Fibroblast of mammary gland (primary cell): ENCODE data around the gene GMDS.
A peak's percentile ranks its signal among the peaks of the same experiment; 100 is the strongest.

Source experiments
- DNase-seq: peaks from one replicate; pipeline ENCODE4 v3.0.0-alpha.2; 2010; ENCODE audit warnings: low read depth
- H3K4me3 ChIP-seq: 2 replicates; pipeline ENCODE4 v1.5.1; 2011; ENCODE audit warnings: low read depth, mild to moderate bottlenecking, low read length, moderate library complexity; ENCODE audit not compliant: control insufficient read depth
- TF ChIP-seq, protein P1 (sequence below): conservative IDR thresholded peaks from 2 replicates; pipeline ENCODE4 v1.5.1; 2011; ENCODE audit warnings: low read depth, low read length, inconsistent platforms; ENCODE audit not compliant: control insufficient read depth, insufficient read depth

GMDS gene

DNA sequence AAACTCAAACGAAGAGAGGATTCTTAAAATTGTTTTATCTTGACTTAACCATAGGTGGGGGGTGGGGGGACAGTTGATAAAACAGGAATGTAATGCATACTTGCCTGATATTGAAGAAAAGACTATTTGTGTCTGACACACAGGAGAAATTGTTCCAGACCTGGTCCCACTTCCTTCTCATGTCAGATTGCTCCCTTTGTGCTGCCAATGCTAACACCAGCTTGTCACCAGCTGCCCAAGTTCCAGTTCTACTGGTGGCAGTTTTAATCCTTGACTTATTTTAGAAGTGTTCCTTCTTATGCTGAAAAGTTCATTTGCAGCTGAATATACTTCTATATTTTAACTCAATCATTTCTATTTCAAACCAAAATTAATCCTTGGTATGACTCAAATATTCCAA lies 127.3 kb downstream of the GMDS start:
- H3K4me3 ChIP-seq, result no peak overlapping the region
- DNase-seq, result no peak
- TF ChIP-seq, protein P1, sequence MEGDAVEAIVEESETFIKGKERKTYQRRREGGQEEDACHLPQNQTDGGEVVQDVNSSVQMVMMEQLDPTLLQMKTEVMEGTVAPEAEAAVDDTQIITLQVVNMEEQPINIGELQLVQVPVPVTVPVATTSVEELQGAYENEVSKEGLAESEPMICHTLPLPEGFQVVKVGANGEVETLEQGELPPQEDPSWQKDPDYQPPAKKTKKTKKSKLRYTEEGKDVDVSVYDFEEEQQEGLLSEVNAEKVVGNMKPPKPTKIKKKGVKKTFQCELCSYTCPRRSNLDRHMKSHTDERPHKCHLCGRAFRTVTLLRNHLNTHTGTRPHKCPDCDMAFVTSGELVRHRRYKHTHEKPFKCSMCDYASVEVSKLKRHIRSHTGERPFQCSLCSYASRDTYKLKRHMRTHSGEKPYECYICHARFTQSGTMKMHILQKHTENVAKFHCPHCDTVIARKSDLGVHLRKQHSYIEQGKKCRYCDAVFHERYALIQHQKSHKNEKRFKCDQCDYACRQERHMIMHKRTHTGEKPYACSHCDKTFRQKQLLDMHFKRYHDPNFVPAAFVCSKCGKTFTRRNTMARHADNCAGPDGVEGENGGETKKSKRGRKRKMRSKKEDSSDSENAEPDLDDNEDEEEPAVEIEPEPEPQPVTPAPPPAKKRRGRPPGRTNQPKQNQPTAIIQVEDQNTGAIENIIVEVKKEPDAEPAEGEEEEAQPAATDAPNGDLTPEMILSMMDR, result no peak

DNA sequence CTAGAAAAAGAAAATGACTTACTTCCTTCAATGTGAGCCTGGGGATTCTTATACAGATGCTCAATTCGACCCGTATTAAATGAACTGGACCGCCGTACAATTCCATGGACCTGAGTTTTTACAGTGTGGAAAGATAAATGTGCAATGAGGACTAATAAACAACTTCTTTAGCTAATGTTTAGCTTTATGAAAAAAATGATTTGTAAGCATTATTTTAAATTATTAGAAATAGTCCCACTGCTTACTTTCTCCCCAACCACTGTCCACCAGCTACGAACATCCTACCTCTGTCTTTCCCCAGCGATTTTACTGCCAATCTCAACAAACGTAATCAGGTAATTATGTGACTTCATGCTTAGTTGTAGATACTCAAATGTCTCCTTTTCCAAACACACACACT lies 128.0 kb downstream of the GMDS start:
- H3K4me3 ChIP-seq, result no peak overlapping the region
- TF ChIP-seq, protein P1, result no peak

DNA sequence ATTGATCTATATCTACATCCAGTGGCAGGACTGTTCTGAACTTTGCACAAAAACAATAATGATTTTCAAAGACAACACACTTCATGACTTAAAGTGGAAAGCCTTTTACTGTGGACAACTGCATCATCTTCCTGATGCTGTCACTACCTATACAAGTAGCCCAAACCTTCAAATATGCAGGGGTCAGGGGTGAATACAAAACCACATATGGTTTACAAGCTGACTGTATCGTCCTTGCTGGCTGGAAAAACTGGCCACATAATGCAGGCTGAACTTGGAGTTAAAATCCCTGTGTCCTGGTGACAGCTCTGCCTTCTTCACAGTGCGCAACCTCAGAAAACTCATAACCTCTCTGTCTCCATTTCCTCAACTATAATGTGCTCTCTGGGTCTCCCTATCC lies 128.9 kb downstream of the GMDS start:
- DNase-seq, result no peak
- H3K4me3 ChIP-seq, result no peak overlapping the region
- TF ChIP-seq, protein P1, result no peak

More for the DNA sequence above, 128.0 kb downstream of the GMDS start:
- DNase-seq, result no peak

DNA sequence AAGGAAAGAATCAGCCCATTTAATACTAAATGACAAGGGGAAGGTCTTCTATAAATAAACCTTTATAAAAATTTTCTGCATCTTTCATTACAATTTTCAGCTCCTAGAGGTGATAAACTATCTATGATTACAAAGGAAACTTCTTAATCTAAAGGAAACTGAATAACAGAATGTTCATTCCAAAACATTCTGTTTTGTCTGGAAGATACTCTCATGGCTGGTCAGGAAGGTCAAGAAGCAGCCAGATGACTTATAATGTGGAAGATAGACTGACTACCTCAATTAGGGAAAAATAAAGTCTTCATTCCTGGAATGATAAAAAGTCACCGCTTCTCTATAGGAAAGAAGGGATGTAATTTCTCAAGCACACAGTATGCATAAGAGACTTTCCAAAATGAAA lies 131.3 kb downstream of the GMDS start:
- TF ChIP-seq, protein P1, result no peak
- no peak overlapping the region for H3K4me3 ChIP-seq
- DNase-seq, result no peak

DNA sequence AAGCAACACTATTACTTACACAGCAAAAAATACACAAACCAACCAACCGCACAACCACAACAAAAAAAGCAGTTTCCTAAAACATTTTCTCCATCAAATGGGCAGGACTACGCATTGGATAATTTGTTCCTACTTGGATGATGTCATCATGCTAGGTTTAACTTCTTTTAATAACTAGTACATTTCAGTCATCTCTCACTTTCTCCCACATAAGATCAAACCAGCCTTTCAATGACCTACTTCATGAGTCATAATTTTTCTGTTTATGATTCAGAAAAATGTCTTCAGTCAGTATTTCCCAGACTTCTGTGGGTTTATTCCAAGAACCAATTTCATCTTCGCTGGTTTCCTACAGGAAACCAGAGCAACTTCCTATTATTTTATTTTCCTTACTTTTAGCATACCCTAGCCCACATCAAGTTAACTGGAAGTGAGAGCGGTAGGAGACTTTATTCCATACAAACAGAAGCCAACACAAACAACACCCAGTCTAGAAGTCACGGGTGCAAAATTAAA lies 134.2 kb downstream of the GMDS start:
- TF ChIP-seq, protein P1, result no peak
- H3K4me3 ChIP-seq, result no peak overlapping the region
- DNase-seq, result peak; percentile 90

DNA sequence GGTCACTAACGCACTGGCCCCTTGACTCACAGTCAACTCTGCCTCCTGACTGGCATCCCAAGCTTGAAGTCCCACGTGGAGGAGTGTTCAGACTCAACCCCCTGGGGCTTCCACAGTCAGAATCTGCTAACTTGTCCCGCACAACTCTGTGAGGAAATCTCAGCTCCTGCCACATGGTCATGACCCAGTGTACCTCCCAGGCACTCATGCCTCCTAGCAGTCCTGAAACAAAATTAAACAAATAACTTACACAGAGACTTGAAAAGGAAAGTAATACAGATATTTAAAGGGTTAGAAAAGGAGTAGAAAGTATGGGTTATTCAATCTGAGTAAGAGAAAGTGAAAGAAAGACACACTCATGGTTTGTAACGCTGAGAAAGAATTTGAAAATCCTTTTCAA lies 134.9 kb downstream of the GMDS start:
- no peak overlapping the region for H3K4me3 ChIP-seq
- TF ChIP-seq, protein P1, result no peak
- peak; percentile 55 for DNase-seq

DNA sequence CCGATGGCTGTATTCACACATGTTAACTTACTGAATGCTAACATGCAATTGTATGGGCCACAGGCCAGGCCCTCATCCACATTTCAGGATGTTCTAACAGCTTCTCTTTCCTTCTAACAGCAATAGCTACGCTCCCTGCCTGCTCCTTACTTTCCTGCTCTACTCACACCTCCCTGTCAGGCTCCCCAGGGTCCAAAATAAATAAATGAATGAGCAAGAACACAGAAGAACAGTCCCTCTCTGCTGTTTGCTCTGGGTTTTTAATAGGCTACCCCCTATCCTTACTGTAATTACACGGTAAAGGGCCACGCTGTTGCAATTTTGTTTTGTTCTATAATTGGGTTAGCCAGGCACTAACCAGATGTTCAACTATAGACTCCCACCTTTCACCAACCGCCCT lies 135.6 kb downstream of the GMDS start:
- H3K4me3 ChIP-seq, result no peak overlapping the region
- DNase-seq, result no peak
- TF ChIP-seq, protein P1, result no peak
